ENCODE results near the gene C12orf42. TPM values are rescaled to one million over a fixed set of nuclear protein-coding genes. Genes with fewer than 3 reads are reported as not detected.

C12orf42 gene
- total RNA-seq, 4 donors from 2014 or later: 18.2 TPM; not detected in 3

DNA sequence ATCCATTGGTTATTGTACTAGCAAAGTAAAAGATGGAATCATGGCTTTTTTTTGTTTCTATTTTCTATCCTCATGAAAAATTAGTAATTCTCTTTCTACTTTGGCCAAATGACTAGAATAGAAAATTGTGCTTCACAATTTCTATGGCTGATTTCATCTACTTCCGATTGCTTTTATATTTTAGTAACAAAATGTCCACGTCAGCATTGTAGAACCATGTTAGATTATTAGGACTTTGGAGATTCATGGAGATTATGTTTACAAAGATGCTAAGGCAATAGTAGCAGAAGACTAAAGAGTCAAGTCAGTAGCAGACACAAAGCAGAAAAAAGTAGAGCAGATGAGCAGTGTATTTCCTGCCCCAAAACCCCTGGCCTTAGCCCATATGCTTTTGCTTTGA, 113.6 kb downstream of the C12orf42 start:
- no peaks in the 10 kb centered on the region for H3K9me3 ChIP-seq
- H3K36me3 ChIP-seq: no peaks in the 10 kb centered on the region
- no peaks in the 10 kb centered on the region for H3K27me3 ChIP-seq
- H3K4me3 ChIP-seq: no peak overlapping the region
- H3K27ac ChIP-seq: no peak overlapping the region
- DNase-seq: no peak
- no peaks in the 10 kb centered on the region for H3K4me1 ChIP-seq
- TF ChIP-seq, protein P1, sequence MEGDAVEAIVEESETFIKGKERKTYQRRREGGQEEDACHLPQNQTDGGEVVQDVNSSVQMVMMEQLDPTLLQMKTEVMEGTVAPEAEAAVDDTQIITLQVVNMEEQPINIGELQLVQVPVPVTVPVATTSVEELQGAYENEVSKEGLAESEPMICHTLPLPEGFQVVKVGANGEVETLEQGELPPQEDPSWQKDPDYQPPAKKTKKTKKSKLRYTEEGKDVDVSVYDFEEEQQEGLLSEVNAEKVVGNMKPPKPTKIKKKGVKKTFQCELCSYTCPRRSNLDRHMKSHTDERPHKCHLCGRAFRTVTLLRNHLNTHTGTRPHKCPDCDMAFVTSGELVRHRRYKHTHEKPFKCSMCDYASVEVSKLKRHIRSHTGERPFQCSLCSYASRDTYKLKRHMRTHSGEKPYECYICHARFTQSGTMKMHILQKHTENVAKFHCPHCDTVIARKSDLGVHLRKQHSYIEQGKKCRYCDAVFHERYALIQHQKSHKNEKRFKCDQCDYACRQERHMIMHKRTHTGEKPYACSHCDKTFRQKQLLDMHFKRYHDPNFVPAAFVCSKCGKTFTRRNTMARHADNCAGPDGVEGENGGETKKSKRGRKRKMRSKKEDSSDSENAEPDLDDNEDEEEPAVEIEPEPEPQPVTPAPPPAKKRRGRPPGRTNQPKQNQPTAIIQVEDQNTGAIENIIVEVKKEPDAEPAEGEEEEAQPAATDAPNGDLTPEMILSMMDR (IDR thresholded peaks at IDR 0.05): no peak
- TF ChIP-seq POLR2A (IDR thresholded peaks at IDR 0.05): no peak

DNA sequence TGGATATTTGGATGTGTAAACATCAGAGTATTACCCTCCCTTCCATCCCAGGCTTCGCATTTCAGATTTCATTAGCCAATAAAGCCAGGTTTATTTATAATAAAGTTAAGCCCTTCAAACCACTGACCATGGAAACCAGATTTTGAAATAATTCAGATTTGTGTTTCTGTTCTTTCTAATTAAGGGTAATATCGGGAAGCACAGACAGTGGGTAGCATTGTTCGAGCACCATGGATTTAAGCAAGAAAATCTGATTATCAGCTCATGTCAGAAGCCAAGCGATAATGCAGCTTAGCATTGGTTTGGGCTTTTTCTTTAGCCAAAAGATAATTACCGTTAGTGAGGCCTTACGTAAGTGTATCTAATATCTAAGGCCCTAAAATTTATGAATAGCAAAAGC, 116.1 kb downstream of the C12orf42 start:
- Histone ChIP-seq H3K4me1 (no peaks in the 10 kb centered on the region), H3K9me3 (no peaks in the 10 kb centered on the region), H3K27me3 (no peaks in the 10 kb centered on the region), H3K4me3 (no peak overlapping the region), H3K27ac (no peak overlapping the region), H3K36me3 (no peaks in the 10 kb centered on the region)
- no peak for DNase-seq
- no peak for TF ChIP-seq POLR2A (IDR thresholded peaks at IDR 0.05)
- TF ChIP-seq, protein P1 (IDR thresholded peaks at IDR 0.05): no peak

DNA sequence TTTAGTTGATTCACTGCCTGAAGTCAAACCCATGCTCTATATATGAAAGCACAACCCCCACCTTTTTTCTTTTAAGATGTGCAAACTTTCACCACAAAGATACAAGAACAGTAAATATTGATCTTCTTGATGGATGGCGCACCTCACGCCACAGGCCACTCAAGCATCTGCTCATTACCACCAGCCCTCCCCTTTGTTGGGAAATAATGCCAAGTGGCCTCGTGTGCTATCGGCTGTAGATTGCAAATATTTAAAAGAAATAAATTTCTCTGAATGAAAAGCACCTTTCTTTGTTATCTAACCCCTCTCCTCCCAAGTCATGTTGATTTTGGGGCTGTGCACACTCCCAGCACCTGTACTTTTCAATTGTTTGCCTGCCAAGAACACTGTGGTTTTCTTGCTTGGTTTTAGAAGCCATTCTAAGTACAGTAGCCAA, 122.7 kb downstream of the C12orf42 start:
- TF ChIP-seq, protein P1 (IDR thresholded peaks at IDR 0.05): no peak
- no peak for TF ChIP-seq POLR2A (IDR thresholded peaks at IDR 0.05)
- H3K27ac ChIP-seq: no peak overlapping the region
- no peaks in the 10 kb centered on the region for H3K27me3 ChIP-seq
- H3K36me3 ChIP-seq: no peaks in the 10 kb centered on the region
- DNase-seq: no peak
- no peaks in the 10 kb centered on the region for H3K9me3 ChIP-seq
- H3K4me3 ChIP-seq: no peak overlapping the region
- H3K4me1 ChIP-seq: no peaks in the 10 kb centered on the region

DNA sequence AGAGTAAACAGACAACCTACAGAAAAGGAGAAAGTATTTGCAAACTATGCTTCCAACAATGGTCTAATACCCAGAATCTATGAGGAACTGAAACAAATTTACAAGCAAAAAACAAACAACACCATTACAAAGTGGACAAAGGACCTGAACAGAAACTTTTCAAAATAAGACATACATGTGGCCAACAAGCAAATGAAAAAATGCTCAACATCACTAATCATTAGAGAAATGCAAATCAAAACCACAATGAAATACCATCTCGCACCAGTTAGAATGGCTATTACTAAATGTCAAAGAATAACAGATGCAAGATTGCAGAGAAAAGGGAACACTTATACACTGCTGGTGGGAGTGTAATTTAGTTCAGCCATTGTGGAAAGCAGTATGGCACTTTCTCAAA, 125.8 kb downstream of the C12orf42 start:
- Histone ChIP-seq H3K9me3 (no peaks in the 10 kb centered on the region), H3K27me3 (no peaks in the 10 kb centered on the region), H3K4me1 (no peaks in the 10 kb centered on the region), H3K36me3 (no peaks in the 10 kb centered on the region), H3K27ac (no peak overlapping the region), H3K4me3 (no peak overlapping the region)
- TF ChIP-seq, protein P1 (IDR thresholded peaks at IDR 0.05): no peak
- no peak for TF ChIP-seq POLR2A (IDR thresholded peaks at IDR 0.05)
- DNase-seq: no peak

DNA sequence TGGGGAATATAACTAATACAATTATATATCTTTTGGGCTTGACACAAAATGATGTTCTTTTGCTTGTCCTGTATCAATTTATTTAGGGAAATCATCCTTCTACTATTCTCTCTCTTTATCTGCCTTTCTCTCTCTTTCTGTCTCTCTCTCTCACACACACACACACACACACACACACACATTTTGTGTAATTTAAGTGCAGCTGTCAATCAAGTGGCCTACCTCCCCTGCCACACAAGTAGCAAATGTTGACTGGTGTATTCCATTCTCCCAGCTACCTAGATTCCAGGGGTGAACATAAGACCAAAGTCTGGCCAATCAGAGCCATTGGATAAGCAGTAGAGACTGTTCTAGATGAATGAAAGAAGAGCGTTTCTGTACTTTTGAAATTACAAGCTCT, 127.6 kb downstream of the C12orf42 start:
- DNase-seq: no peak
- no peak for TF ChIP-seq POLR2A (IDR thresholded peaks at IDR 0.05)
- TF ChIP-seq, protein P1 (IDR thresholded peaks at IDR 0.05): no peak

DNA sequence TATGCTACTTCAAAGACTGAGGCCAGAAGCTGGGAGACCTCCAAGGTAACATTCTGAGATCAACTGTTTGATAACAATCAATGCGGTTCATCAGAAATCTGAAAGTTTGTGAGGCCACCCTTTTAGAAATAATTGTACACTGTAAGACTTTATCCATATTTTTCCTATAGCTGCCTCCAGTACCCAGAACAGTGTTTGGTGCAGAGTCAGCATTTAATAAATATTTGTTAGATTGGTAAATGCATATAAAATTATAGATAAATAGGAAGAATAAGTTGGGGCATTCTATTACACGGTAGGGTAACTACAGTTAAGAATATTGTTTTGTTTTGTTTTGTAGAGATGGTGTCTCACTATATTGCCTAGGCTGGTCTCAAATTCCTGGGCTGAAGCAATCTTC, 141.4 kb downstream of the C12orf42 start:
- Histone ChIP-seq H3K27ac (no peak overlapping the region), H3K36me3 (no peaks in the 10 kb centered on the region), H3K4me1 (no peaks in the 10 kb centered on the region), H3K27me3 (no peaks in the 10 kb centered on the region), H3K4me3 (no peak overlapping the region), H3K9me3 (no peaks in the 10 kb centered on the region)
- DNase-seq: no peak
- TF ChIP-seq POLR2A (IDR thresholded peaks at IDR 0.05): no peak
- TF ChIP-seq, protein P1 (IDR thresholded peaks at IDR 0.05): no peak

More for the DNA sequence above, 127.6 kb downstream of the C12orf42 start:
- Histone ChIP-seq H3K9me3 (no peaks in the 10 kb centered on the region), H3K36me3 (no peaks in the 10 kb centered on the region), H3K27ac (no peak overlapping the region), H3K4me1 (no peaks in the 10 kb centered on the region), H3K4me3 (no peak overlapping the region), H3K27me3 (no peaks in the 10 kb centered on the region)

Data from Peyer's patch (tissue), 4 donors.